Measurements from ENCODE around the gene MED25.

The MED25 gene

DNA sequence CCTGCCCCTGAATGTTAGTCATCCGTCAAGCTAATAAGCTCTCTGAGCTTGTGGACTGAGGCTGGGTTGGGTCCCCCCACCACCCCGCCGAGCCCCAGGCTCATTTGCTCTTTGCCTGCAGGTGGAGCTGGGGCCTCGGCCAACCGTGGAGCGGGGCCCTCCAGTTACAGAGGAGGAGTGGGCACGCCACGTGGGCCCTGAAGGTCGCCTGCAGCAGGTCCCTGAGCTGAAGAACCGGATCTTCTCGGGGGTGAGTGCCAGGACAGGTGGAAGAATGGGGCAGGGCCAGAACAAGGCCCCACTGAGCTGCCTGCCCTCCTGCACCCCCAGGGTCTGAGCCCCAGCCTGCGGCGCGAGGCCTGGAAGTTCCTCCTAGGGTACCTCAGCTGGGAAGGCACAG is 64.6 kb downstream of the MED25 start:
- Histone ChIP-seq H3K9me2 (replicated peaks; ENCODE audit: low read depth, low read length) (no peaks in the 10 kb centered on the region), H3K4me3 (ENCODE audit: low read length, poor library complexity, severe bottlenecking) (no peak overlapping the region), H3K4me1 (ENCODE audit: insufficient read depth, low read length, poor library complexity, severe bottlenecking) (peaks cover 14% of the 10 kb centered on the region), H2AFZ (ENCODE audit: low read length) (no peak overlapping the region), H3K4me2 (ENCODE audit: low read depth, low read length, poor library complexity, severe bottlenecking) (no peak overlapping the region), H3F3A (ENCODE audit: low read depth) (no peaks in the 10 kb centered on the region), H3K79me2 (ENCODE audit: insufficient read depth, low read length) (peaks cover 13% of the 10 kb centered on the region; the same call in 1 of the 2 replicates), H3K9ac (ENCODE audit: low read depth, low read length, poor library complexity, severe bottlenecking) (no peak overlapping the region), H3K9me3 (ENCODE audit: insufficient read depth, low read depth, low read length) (no peaks in the 10 kb centered on the region), H3K27me3 (ENCODE audit: insufficient read depth, low read length, poor library complexity, severe bottlenecking) (no peaks in the 10 kb centered on the region), H3K36me3 (ENCODE audit: insufficient read depth, low read length) (peaks cover 17% of the 10 kb centered on the region; the same call in 1 of the 2 replicates), H4K20me1 (ENCODE audit: insufficient read depth, low read length, poor library complexity, severe bottlenecking) (peaks cover 6% of the 10 kb centered on the region)
- TF ChIP-seq, protein P1, sequence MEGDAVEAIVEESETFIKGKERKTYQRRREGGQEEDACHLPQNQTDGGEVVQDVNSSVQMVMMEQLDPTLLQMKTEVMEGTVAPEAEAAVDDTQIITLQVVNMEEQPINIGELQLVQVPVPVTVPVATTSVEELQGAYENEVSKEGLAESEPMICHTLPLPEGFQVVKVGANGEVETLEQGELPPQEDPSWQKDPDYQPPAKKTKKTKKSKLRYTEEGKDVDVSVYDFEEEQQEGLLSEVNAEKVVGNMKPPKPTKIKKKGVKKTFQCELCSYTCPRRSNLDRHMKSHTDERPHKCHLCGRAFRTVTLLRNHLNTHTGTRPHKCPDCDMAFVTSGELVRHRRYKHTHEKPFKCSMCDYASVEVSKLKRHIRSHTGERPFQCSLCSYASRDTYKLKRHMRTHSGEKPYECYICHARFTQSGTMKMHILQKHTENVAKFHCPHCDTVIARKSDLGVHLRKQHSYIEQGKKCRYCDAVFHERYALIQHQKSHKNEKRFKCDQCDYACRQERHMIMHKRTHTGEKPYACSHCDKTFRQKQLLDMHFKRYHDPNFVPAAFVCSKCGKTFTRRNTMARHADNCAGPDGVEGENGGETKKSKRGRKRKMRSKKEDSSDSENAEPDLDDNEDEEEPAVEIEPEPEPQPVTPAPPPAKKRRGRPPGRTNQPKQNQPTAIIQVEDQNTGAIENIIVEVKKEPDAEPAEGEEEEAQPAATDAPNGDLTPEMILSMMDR (conservative IDR thresholded peaks at IDR 0.05; ENCODE audit: low read length): no peak
- no peak for TF ChIP-seq EZH2phosphoT487 (IDR thresholded peaks at IDR 0.05; ENCODE audit: borderline replicate concordance)

- no peak for TF ChIP-seq EZH2phosphoT487 (IDR thresholded peaks at IDR 0.05; ENCODE audit: borderline replicate concordance)
- TF ChIP-seq, protein P1 (conservative IDR thresholded peaks at IDR 0.05; ENCODE audit: low read length): no peak
- H3K36me3 ChIP-seq (ENCODE audit: insufficient read depth, low read length): peaks cover 17% of the 10 kb centered on the region; the same call in 1 of the 2 replicates
Measured at GRCh38 chr19:49883094-49883493, 65.0 kb downstream of the MED25 start.

DNA sequence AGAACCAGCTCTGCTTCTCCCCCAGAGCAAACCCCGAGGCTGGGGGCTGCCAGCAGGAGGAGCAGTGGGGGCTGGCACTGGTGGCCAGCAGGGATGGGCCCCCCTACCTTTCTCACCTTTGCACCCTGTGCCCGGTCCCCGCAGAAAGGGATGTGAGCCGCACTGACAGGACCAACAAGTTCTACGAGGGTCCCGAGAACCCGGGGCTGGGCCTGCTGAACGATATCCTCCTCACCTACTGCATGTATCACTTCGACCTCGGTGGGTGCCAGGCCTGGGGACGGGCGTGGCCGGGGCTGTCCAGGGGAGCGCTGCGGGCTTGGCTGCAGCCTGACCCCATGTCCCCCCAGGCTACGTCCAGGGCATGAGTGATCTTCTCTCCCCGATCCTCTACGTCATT is 66.0 kb downstream of the MED25 start:
- H3K9me2 ChIP-seq (replicated peaks; ENCODE audit: low read depth, low read length): no peaks in the 10 kb centered on the region
- no peaks in the 10 kb centered on the region for H3K9me3 ChIP-seq (ENCODE audit: insufficient read depth, low read depth, low read length)

More at GRCh38 chr19:49883094-49883493, 65.0 kb downstream of the MED25 start:
- Histone ChIP-seq H2AFZ (ENCODE audit: low read length) (no peak overlapping the region), H3K4me3 (ENCODE audit: low read length, poor library complexity, severe bottlenecking) (no peak overlapping the region), H3K27me3 (ENCODE audit: insufficient read depth, low read length, poor library complexity, severe bottlenecking) (no peaks in the 10 kb centered on the region), H3K9me2 (replicated peaks; ENCODE audit: low read depth, low read length) (no peaks in the 10 kb centered on the region), H3K4me1 (ENCODE audit: insufficient read depth, low read length, poor library complexity, severe bottlenecking) (peaks cover 12% of the 10 kb centered on the region), H4K20me1 (ENCODE audit: insufficient read depth, low read length, poor library complexity, severe bottlenecking) (peaks cover 6% of the 10 kb centered on the region), H3K79me2 (ENCODE audit: insufficient read depth, low read length) (peaks cover 12% of the 10 kb centered on the region; the same call in 1 of the 2 replicates), H3K4me2 (ENCODE audit: low read depth, low read length, poor library complexity, severe bottlenecking) (no peak overlapping the region), H3K9ac (ENCODE audit: low read depth, low read length, poor library complexity, severe bottlenecking) (no peak overlapping the region), H3F3A (ENCODE audit: low read depth) (no peaks in the 10 kb centered on the region), H3K9me3 (ENCODE audit: insufficient read depth, low read depth, low read length) (no peaks in the 10 kb centered on the region)

More for the DNA sequence above, 66.0 kb downstream of the MED25 start:
- Histone ChIP-seq H3K9ac (ENCODE audit: low read depth, low read length, poor library complexity, severe bottlenecking) (no peak overlapping the region), H2AFZ (ENCODE audit: low read length) (no peak overlapping the region), H3K79me2 (ENCODE audit: insufficient read depth, low read length) (peaks cover 2% of the 10 kb centered on the region; the same call in 1 of the 2 replicates), H3K4me3 (ENCODE audit: low read length, poor library complexity, severe bottlenecking) (no peak overlapping the region), H3K36me3 (ENCODE audit: insufficient read depth, low read length) (peaks cover 17% of the 10 kb centered on the region; the same call in 1 of the 2 replicates), H3K4me1 (ENCODE audit: insufficient read depth, low read length, poor library complexity, severe bottlenecking) (peaks cover 2% of the 10 kb centered on the region), H3K27me3 (ENCODE audit: insufficient read depth, low read length, poor library complexity, severe bottlenecking) (no peaks in the 10 kb centered on the region), H3K4me2 (ENCODE audit: low read depth, low read length, poor library complexity, severe bottlenecking) (no peak overlapping the region), H4K20me1 (ENCODE audit: insufficient read depth, low read length, poor library complexity, severe bottlenecking) (no peaks in the 10 kb centered on the region), H3F3A (ENCODE audit: low read depth) (no peaks in the 10 kb centered on the region)
- TF ChIP-seq, protein P1 (conservative IDR thresholded peaks at IDR 0.05; ENCODE audit: low read length): no peak
- no peak for TF ChIP-seq EZH2phosphoT487 (IDR thresholded peaks at IDR 0.05; ENCODE audit: borderline replicate concordance)

All from Loucy (cell line).